SK-N-MC (cell line): ENCODE results near the gene CREB3L2.

ENCODE experiments used
- EZH2 ChIP-seq: fragments of 200-600 bp; sonication (generic); IDR thresholded peaks from one replicate; pipeline ENCODE4 v1.6.1; 2017; ENCODE audit warnings: antibody characterized with exemption
- POLR2AphosphoS5 ChIP-seq: IDR thresholded peaks from 2 replicates; pipeline ENCODE4 v1.6.1; 2012; ENCODE audit warnings: mild to moderate bottlenecking, low read depth, low read length, borderline replicate concordance

- no peak for TF ChIP-seq POLR2AphosphoS5
- TF ChIP-seq EZH2: no peak
These were observed 39.4 kb downstream of the CREB3L2 start for GRCh38 chr7:137962491-137962874.
